ENCODE measurements around the gene LDB2. TPM values are rescaled to one million over a fixed set of nuclear protein-coding genes. Genes with fewer than 3 reads are reported as not detected.

The LDB2 gene
- total and polyA plus RNA-seq, 2 donors (not counting 3 experiments of a cell fraction or from before 2014, with no cell fraction given): 127 to 223 TPM

GRCh38 chr4:16909281-16909680 lies 10.8 kb upstream of the LDB2 start:
- Histone ChIP-seq H2AFZ (ENCODE audit: low read depth, low read length) (no peak overlapping the region), H3K4me3 (replicated peaks in 1 of 3; ENCODE audit: insufficient read depth in 1 of 3, low read depth in 1 of 3, low read length in 3 of 3) (no peak overlapping the region), H3K36me3 (ENCODE audit: control insufficient read depth in 2 of 2, extremely low read depth in 1 of 2, insufficient read depth in 2 of 2, low read length in 2 of 2) (no peaks in the 10 kb centered on the region), H4K20me1 (replicated peaks; ENCODE audit: control insufficient read depth, extremely low read depth, insufficient read depth, low read length) (no peaks in the 10 kb centered on the region), H3K9me3 (replicated peaks; ENCODE audit: control insufficient read depth, insufficient read depth, low read length) (no peaks in the 10 kb centered on the region), H3K27ac (ENCODE audit: insufficient read depth, low read depth, low read length) (no peak overlapping the region), H3K4me1 (ENCODE audit: control insufficient read depth, extremely low read depth, insufficient read depth, low read length) (peaks cover 9% of the 10 kb centered on the region), H3K9ac (replicated peaks; ENCODE audit: extremely low read depth, insufficient read depth, low read length) (no peak overlapping the region), H3K9me1 (replicated peaks; ENCODE audit: control insufficient read depth, extremely low read depth, insufficient read depth, low read length) (no peaks in the 10 kb centered on the region), H3K4me2 (ENCODE audit: insufficient read depth, low read length) (no peak overlapping the region), H3K27me3 (ENCODE audit: control insufficient read depth in 2 of 2, insufficient read depth in 2 of 2, low read length in 2 of 2) (no peaks in the 10 kb centered on the region), H3K79me2 (ENCODE audit: control insufficient read depth, insufficient read depth, low read length) (no peaks in the 10 kb centered on the region)
- dilution Hi-C loops (cut with MboI; ENCODE audit: extremely low pct_ligation_motif_present, low sequenced_read_pairs) (no loop called here), intact Hi-C loops (cut with micrococcal nuclease) (no loop called here)
- ChIA-PET CTCF (interaction anchor here (1.4 kb wide), 1 partner anchor 52 kb away, joined by 3 read pairs; no protein-coding TSS in a partner anchor), POLR2A (no interaction called here)
- no TSS peak for BruUV-seq (replicated peaks)
- no peak for FAIRE-seq
- TF ChIP-seq GATA2 (IDR thresholded peaks at IDR 0.05; ENCODE audit: insufficient read depth, insufficient read length, low read depth, low read length) (no peak), POLR2A (IDR thresholded peaks at IDR 0.05; ENCODE audit: low read depth, low read length) (no peak), JUN (IDR thresholded peaks at IDR 0.05; ENCODE audit: borderline replicate concordance, insufficient read depth, insufficient read length, low read depth) (no peak), MAX (IDR thresholded peaks at IDR 0.05; ENCODE audit: insufficient read depth, insufficient read length) (no peak), FOS (IDR thresholded peaks at IDR 0.05; ENCODE audit: borderline replicate concordance, insufficient read depth, low read length) (no peak), CTCF (IDR thresholded peaks at IDR 0.05; ENCODE audit: extremely low read depth in 1 of 2, insufficient read depth in 1 of 2, low read depth in 1 of 2, low read length in 2 of 2) (no peak), POLR2AphosphoS5 (IDR thresholded peaks at IDR 0.05; ENCODE audit: insufficient read depth, low read depth, low read length) (no peak), MYC (IDR thresholded peaks at IDR 0.05; ENCODE audit: low read depth, low read length) (no peak), EZH2 (IDR thresholded peaks at IDR 0.05; ENCODE audit: borderline replicate concordance, low read depth, low read length, severe bottlenecking) (no peak)
- DNase-seq (ENCODE audit: low read depth, low spot score): no peak
